Measurements from ENCODE around the gene GUCY1A2. TPM values are rescaled to one million over a fixed set of nuclear protein-coding genes. Genes with fewer than 3 reads are reported as not detected.

GUCY1A2 gene
- total RNA-seq, 6 donors from 2014 or later = 4.2 to 22.9 (median 9.2) TPM

- Histone ChIP-seq H3K27ac (no peak overlapping the region), H3K4me3 (no peak overlapping the region), H3K4me1 (no peaks in the 10 kb centered on the region), H3K9me3 (no peaks in the 10 kb centered on the region), H3K36me3 (no peaks in the 10 kb centered on the region), H3K27me3 (no peaks in the 10 kb centered on the region)
- ATAC-seq (ENCODE audit: low FRiP score in 2 of 2) (no peak), DNase-seq (no peak)
- TF ChIP-seq POLR2A (IDR thresholded peaks at IDR 0.05) (no peak), CTCF (IDR thresholded peaks at IDR 0.05) (no peak), POLR2AphosphoS5 (IDR thresholded peaks at IDR 0.05) (no peak)
- WGBS, 2 donors = 91 to 96% methylated on average over 3 of the region's 3 CpGs
These were observed 75.2 kb downstream of the GUCY1A2 start for GRCh38 chr11:106943089-106943488.

GRCh38 chr11:106939157-106939556, 79.1 kb downstream of the GUCY1A2 start:
- Histone ChIP-seq H3K4me3 (no peak overlapping the region), H3K36me3 (no peaks in the 10 kb centered on the region), H3K27ac (no peak overlapping the region), H3K27me3 (no peaks in the 10 kb centered on the region), H3K4me1 (no peaks in the 10 kb centered on the region), H3K9me3 (no peaks in the 10 kb centered on the region)
- 83 to 88% methylated on average over 2 of the region's 2 CpGs for whole genome bisulfite sequencing, 2 donors
- ATAC-seq (ENCODE audit: low FRiP score in 2 of 2) = no peak
- TF ChIP-seq CTCF (IDR thresholded peaks at IDR 0.05) = no peak
- no peak for DNase-seq

- no peaks in the 10 kb centered on the region for H3K27me3 ChIP-seq
- DNase-seq (no peak), ATAC-seq (ENCODE audit: low FRiP score in 2 of 2) (no peak)
- no peak for TF ChIP-seq POLR2AphosphoS5 (IDR thresholded peaks at IDR 0.05)
- no peak for TF ChIP-seq EP300 (IDR thresholded peaks at IDR 0.05)
- TF ChIP-seq POLR2A (IDR thresholded peaks at IDR 0.05) = no peak
- TF ChIP-seq CTCF (IDR thresholded peaks at IDR 0.05) = no peak
- 89 to 92% methylated on average over 1 of the region's 1 CpG for WGBS, 2 donors
- H3K27ac ChIP-seq = no peak overlapping the region
- H3K4me3 ChIP-seq = no peak overlapping the region
- no peaks in the 10 kb centered on the region for H3K4me1 ChIP-seq
- no peaks in the 10 kb centered on the region for H3K36me3 ChIP-seq
- H3K9me3 ChIP-seq = no peaks in the 10 kb centered on the region
These were observed 81.2 kb downstream of the GUCY1A2 start for GRCh38 chr11:106937111-106937510.

- Histone ChIP-seq H3K27me3 (no peaks in the 10 kb centered on the region), H3K4me3 (no peak overlapping the region), H3K27ac (no peak overlapping the region), H3K36me3 (no peaks in the 10 kb centered on the region), H3K4me1 (no peaks in the 10 kb centered on the region), H3K9me3 (no peaks in the 10 kb centered on the region)
- no peak for DNase-seq
- TF ChIP-seq CTCF (IDR thresholded peaks at IDR 0.05) = no peak
- TF ChIP-seq POLR2A (IDR thresholded peaks at IDR 0.05) = no peak
- TF ChIP-seq EP300 (IDR thresholded peaks at IDR 0.05) = no peak
- TF ChIP-seq POLR2AphosphoS5 (IDR thresholded peaks at IDR 0.05) = no peak
- no peak for ATAC-seq (ENCODE audit: low FRiP score in 2 of 2)
These were observed 93.0 kb downstream of the GUCY1A2 start for GRCh38 chr11:106925245-106925644.

GRCh38 chr11:106920899-106921509, 97.3 kb downstream of the GUCY1A2 start:
- no peak for DNase-seq
- Histone ChIP-seq H3K27me3 (no peaks in the 10 kb centered on the region), H3K36me3 (no peaks in the 10 kb centered on the region), H3K4me1 (no peaks in the 10 kb centered on the region), H3K27ac (no peak overlapping the region), H3K4me3 (no peak overlapping the region), H3K9me3 (no peaks in the 10 kb centered on the region)
- TF ChIP-seq EP300 (IDR thresholded peaks at IDR 0.05) = no peak
- TF ChIP-seq POLR2AphosphoS5 (IDR thresholded peaks at IDR 0.05) = no peak
- TF ChIP-seq CTCF (IDR thresholded peaks at IDR 0.05) = no peak
- no peak for TF ChIP-seq POLR2A (IDR thresholded peaks at IDR 0.05)
- no peak for ATAC-seq (ENCODE audit: low FRiP score in 2 of 2)

All from upper lobe of left lung (tissue), 6 donors.